Spleen (tissue), 7 donors: ENCODE data around the gene RABGAP1.

Source experiments
- CTCF ChIP-seq, 11 experiments: fragments of 200-600 bp in 7 of 11; fragments of 450-650 bp in 4 of 11; sonication (generic) in 4 of 11; IDR thresholded peaks in 8 of 11; conservative IDR thresholded peaks in 3 of 11; 1 replicate in 7 of 11; 2 replicates in 4 of 11; pipeline versions ENCODE4 v1.4.0 to v1.8.0; 2016 to 2021; ENCODE audit warnings: antibody characterized with exemption in 11 of 11, inconsistent platforms in 4 of 11, mild to moderate bottlenecking in 1 of 11
- POLR2AphosphoS5 ChIP-seq, 3 donors: sonication (generic); formaldehyde crosslinking; IDR thresholded peaks; one replicate each; pipeline ENCODE4 v1.5.1; 2017; ENCODE audit warnings: antibody characterized with exemption in 3 of 3
- donor health status: DM: no; HTN: no; CAD: no; lungs with moderate emphysema.
- donor health status: DM: no; HTN: no; CAD: no.
- donor health status: DM: no; HTN: no; CAD: no.

- TF ChIP-seq POLR2AphosphoS5 (IDR thresholded peaks at IDR 0.05) = no peak
- no peak for TF ChIP-seq CTCF (IDR thresholded peaks at IDR 0.05 in 8 of 11, conservative IDR thresholded peaks at IDR 0.05 in 3 of 11)
These were observed 143.4 kb downstream of the RABGAP1 start for GRCh38 chr9:123084256-123084655.
